Epidermal melanocyte (primary cell): Measurements from ENCODE around the gene GPN2.

Experiments
- DNase-seq: peaks from one replicate; pipeline ENCODE4 v3.0.0; 2011; ENCODE audit warnings: low spot score; ENCODE audit not compliant: insufficient read length

Gene GPN2

GRCh38 chr1:26832249-26832960, 57.7 kb downstream of the GPN2 start:
- DNase-seq: no peak

GRCh38 chr1:26831546-26832248, 58.4 kb downstream of the GPN2 start:
- no peak for DNase-seq

- no peak for DNase-seq
Observed at GRCh38 chr1:26831059-26831458, 59.0 kb downstream of the GPN2 start.

GRCh38 chr1:26829184-26829911, 60.7 kb downstream of the GPN2 start:
- no peak for DNase-seq

- DNase-seq: no peak
Observed at GRCh38 chr1:26828411-26828991, 61.6 kb downstream of the GPN2 start.

- no peak for DNase-seq
Observed at GRCh38 chr1:26827663-26828062, 62.4 kb downstream of the GPN2 start.

- no peak for DNase-seq
Observed at GRCh38 chr1:26827106-26827604, 62.9 kb downstream of the GPN2 start.

- DNase-seq: peak; percentile 77
Observed at GRCh38 chr1:26826261-26827105, 63.6 kb downstream of the GPN2 start, which contains the start of gene ZDHHC18. Gene ZDHHC18 (plus strand): TSS chr1:26826688. CDS start chr1:26826805, 117 bp downstream.
